Tibial artery (tissue), 4 donors: ENCODE results near the gene BMPER.
A peak's percentile ranks its signal among the peaks of the same experiment; 100 is the strongest.

Source experiments
- DNase-seq, 2 donors: peaks; one replicate each; pipeline ENCODE4 v3.0.0-alpha.2; 2019
- H3K27ac ChIP-seq, 2 donors: fragments of 200-600 bp; sonication (generic) in 1 of 2; 1 replicate in 1 of 2; 2 replicates in 1 of 2; pipeline ENCODE4 v1.5.1; 2018 to 2019; ENCODE audit warnings: mild to moderate bottlenecking in 1 of 2
- H3K27me3 ChIP-seq, 2 donors: fragments of 200-600 bp; sonication (generic) in 1 of 2; one replicate each; pipeline versions ENCODE4 v1.5.1 to v1.6.0; 2016 to 2019
- H3K36me3 ChIP-seq, 3 donors: fragments of 200-600 bp; sonication (generic) in 2 of 3; one replicate each; pipeline ENCODE4 v1.5.1; 2016 to 2019; ENCODE audit warnings: mild to moderate bottlenecking in 2 of 3
- H3K4me1 ChIP-seq, 4 donors: fragments of 200-600 bp; sonication (generic) in 2 of 4; 1 replicate in 3 of 4; 2 replicates in 1 of 4; pipeline ENCODE4 v1.5.1; 2016 to 2019
- H3K4me3 ChIP-seq, 2 donors: fragments of 200-600 bp; sonication (generic) in 1 of 2; 1 replicate in 1 of 2; 2 replicates in 1 of 2; pipeline ENCODE4 v1.5.1; 2018 to 2019; ENCODE audit warnings: mild to moderate bottlenecking in 2 of 2
- H3K9me3 ChIP-seq, 3 donors: fragments of 200-600 bp; sonication (generic) in 1 of 3; one replicate each; pipeline ENCODE4 v1.5.1; 2016 to 2019
- intact Hi-C: fragments of 100-400 bp; cut with DNase I; formaldehyde crosslinking; loops from one replicate; pipeline ENCODE4 v1.15.0; 2023; ENCODE audit warnings: low total_unique reads
- TF ChIP-seq, protein P1 (sequence below), 2 experiments: fragments of 200-600 bp in 1 of 2; fragments of 450-650 bp in 1 of 2; IDR thresholded peaks; one replicate each; pipeline ENCODE4 v1.5.1; 2017 to 2019; ENCODE audit warnings: antibody characterized with exemption in 2 of 2, mild to moderate bottlenecking in 1 of 2, moderate library complexity in 1 of 2

The BMPER gene

DNA sequence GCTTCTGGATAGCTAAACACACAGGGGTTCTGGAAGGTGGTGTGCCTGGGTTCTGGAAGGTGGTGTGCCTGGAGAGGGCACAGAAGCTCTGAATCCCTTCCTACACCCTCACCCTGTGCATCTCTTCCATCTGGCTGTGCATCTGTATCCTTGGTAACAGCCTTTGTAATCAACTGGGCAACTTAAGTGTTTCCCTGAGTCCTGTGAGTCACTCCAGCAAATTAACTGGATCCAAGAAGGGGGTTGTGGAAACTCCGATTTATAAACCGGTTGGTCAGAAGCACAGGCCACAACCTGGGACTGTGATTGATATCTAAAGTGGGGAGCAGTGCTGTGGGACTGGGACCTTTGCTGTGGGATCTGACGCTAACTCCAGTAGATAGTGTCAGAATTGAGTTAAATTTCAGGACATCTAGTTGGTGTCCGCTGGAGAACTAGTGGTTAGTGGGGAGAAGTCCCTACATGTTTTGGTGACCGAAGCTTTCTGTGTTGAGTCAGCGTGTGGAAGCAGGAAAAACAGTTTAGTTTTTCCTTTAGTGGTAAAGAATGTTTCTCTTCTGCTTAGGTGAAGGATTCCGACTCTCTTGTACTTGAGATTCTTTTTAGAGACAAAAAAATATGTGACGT, 228.1 kb downstream of the BMPER start:
- no peak overlapping the region for H3K4me3 ChIP-seq
- H3K36me3 ChIP-seq, result no peaks in the 10 kb centered on the region
- H3K4me1 ChIP-seq, result no peaks in the 10 kb centered on the region
- no peak for DNase-seq
- H3K9me3 ChIP-seq, result no peaks in the 10 kb centered on the region
- intact Hi-C loops, result no loop called here
- H3K27me3 ChIP-seq, result no peaks in the 10 kb centered on the region
- TF ChIP-seq, protein P1, sequence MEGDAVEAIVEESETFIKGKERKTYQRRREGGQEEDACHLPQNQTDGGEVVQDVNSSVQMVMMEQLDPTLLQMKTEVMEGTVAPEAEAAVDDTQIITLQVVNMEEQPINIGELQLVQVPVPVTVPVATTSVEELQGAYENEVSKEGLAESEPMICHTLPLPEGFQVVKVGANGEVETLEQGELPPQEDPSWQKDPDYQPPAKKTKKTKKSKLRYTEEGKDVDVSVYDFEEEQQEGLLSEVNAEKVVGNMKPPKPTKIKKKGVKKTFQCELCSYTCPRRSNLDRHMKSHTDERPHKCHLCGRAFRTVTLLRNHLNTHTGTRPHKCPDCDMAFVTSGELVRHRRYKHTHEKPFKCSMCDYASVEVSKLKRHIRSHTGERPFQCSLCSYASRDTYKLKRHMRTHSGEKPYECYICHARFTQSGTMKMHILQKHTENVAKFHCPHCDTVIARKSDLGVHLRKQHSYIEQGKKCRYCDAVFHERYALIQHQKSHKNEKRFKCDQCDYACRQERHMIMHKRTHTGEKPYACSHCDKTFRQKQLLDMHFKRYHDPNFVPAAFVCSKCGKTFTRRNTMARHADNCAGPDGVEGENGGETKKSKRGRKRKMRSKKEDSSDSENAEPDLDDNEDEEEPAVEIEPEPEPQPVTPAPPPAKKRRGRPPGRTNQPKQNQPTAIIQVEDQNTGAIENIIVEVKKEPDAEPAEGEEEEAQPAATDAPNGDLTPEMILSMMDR (IDR thresholded peaks at IDR 0.05), result no peak
- no peak overlapping the region for H3K27ac ChIP-seq

GRCh38 chr7:34133983-34134782, 228.8 kb downstream of the BMPER start:
- intact Hi-C loops, result no loop called here

GRCh38 chr7:34135924-34136323, 230.6 kb downstream of the BMPER start:
- Histone ChIP-seq H3K27ac (no peak overlapping the region), H3K9me3 (no peaks in the 10 kb centered on the region), H3K4me3 (no peak overlapping the region), H3K4me1 (no peaks in the 10 kb centered on the region), H3K27me3 (no peaks in the 10 kb centered on the region), H3K36me3 (no peaks in the 10 kb centered on the region)
- DNase-seq, result no peak
- TF ChIP-seq, protein P1 (IDR thresholded peaks at IDR 0.05), result no peak
- intact Hi-C loops, result no loop called here

More at GRCh38 chr7:34133983-34134782, 228.8 kb downstream of the BMPER start:
- Histone ChIP-seq H3K4me3 (no peak overlapping the region), H3K36me3 (no peaks in the 10 kb centered on the region), H3K4me1 (no peaks in the 10 kb centered on the region), H3K9me3 (no peaks in the 10 kb centered on the region), H3K27ac (no peak overlapping the region), H3K27me3 (no peaks in the 10 kb centered on the region)
- TF ChIP-seq, protein P1 (IDR thresholded peaks at IDR 0.05), result peak; percentile 58 to 61
- DNase-seq, result peak; percentile 61 to 73

DNA sequence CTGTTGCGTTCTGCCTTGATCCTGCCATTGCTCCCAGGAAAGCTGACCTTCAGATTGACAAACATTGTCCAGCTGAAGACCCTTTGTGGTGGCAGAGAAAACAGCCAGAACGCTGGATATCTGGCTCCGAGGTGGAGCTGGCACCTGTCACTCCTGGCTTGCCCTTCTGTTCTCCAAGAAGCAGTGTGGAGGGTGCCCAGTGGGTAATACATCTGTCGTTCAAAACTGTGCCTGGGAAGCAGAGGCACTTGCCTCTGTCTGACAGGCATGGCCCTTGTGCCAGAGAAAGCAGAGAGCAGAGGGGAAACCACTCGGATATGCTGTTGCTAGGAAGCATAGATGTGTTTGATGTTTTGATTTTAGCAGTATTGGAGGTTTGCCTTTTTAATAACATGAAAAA, 231.4 kb downstream of the BMPER start:
- intact Hi-C loops, result no loop called here
- H3K27ac ChIP-seq, result no peak overlapping the region
- no peak for DNase-seq
- no peaks in the 10 kb centered on the region for H3K4me1 ChIP-seq
- H3K36me3 ChIP-seq, result no peaks in the 10 kb centered on the region
- no peaks in the 10 kb centered on the region for H3K9me3 ChIP-seq
- TF ChIP-seq, protein P1 (IDR thresholded peaks at IDR 0.05), result no peak
- no peaks in the 10 kb centered on the region for H3K27me3 ChIP-seq
- H3K4me3 ChIP-seq, result no peak overlapping the region

DNA sequence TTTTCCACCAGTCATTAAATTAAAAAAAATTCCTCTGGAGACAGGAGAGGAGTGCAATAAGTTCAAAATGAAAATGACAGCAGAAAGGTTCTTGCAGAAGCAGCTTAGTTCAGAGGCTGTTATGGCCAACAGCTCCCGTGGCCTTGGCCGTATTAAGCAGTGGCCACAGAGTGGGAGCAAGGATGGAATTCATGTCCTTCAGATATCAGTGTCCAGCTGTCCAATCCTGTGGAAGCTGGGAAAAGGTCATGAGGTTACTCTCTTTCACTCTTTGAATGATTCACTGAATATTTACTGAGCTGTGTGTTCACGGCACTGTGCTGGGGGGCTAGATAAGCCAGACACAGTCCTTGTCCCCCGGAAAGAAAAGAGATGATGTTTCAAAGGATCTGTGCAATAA, 231.8 kb downstream of the BMPER start:
- intact Hi-C loops, result no loop called here
- Histone ChIP-seq H3K36me3 (no peaks in the 10 kb centered on the region), H3K9me3 (no peaks in the 10 kb centered on the region), H3K4me1 (no peaks in the 10 kb centered on the region), H3K27ac (no peak overlapping the region), H3K27me3 (no peaks in the 10 kb centered on the region), H3K4me3 (no peak overlapping the region)
- TF ChIP-seq, protein P1 (IDR thresholded peaks at IDR 0.05), result no peak
- DNase-seq, result no peak
